K562 (cell line): Measurements from ENCODE around the gene FADS6. TPM values are rescaled to one million over a fixed set of nuclear protein-coding genes. Genes with fewer than 3 reads are reported as not detected.
A peak's percentile ranks its signal among the peaks of the same experiment; 100 is the strongest.

ENCODE experiments used
- ATAC-seq: fragments of 200-7000 bp; cut with Tn5 transposase; 3 replicates; pipeline ENCODE4 v1.9.1; 2020; ENCODE audit warnings: moderate library complexity
- BruUV-seq: library from RNA; stranded (reverse); fragments of 400-500 nt; replicated peaks from 2 replicates; lab custom pipeline; 2021; lab: Mats Ljungman, UMichigan
- CTCF ChIA-PET: fragments of 300-600 bp; formaldehyde crosslinking; extraction: SDS; loops from one replicate; lab custom pipeline; 2021; ENCODE audit warnings: low intra/inter-chr PET ratio; lab: Yijun Ruan, JAX
- POLR2A ChIA-PET: fragments of 300-600, 350-650 bp; sonication (Branson Sonifier 250); formaldehyde crosslinking; extraction: SDS; loops from one replicate; lab custom pipeline; 2021; ENCODE audit warnings: antibody characterized with exemption, inconsistent platforms; lab: Yijun Ruan, JAX
- DNase-seq, 4 experiments: peaks; one replicate each; pipeline versions ENCODE4 v3.0.0 to v3.0.0-alpha.2; 2011 to 2018; ENCODE audit warnings: low spot score in 3 of 4, mixed read lengths in 3 of 4; ENCODE audit errors: extremely low read depth in 1 of 4
- FAIRE-seq: peaks from 2 replicates; lab custom pipeline; 2011; peaks lifted over from hg19 to GRCh38; lab: Jason Lieb, UNC
- H2AFZ ChIP-seq: 2 replicates; pipeline ENCODE4 v1.6.0; 2011; ENCODE audit warnings: low read depth, low read length, control low read depth, inconsistent platforms
- H3K27ac ChIP-seq: fragments of 200-600 bp; 3 replicates; pipeline ENCODE4 v1.8.0; 2011; ENCODE audit warnings: low read depth, mild to moderate bottlenecking, control low read depth, inconsistent platforms, low read length, moderate library complexity, mixed read lengths; ENCODE audit errors: extremely low read depth
- H3K27me3 ChIP-seq, 2 experiments: fragments of 300-600 bp in 1 of 2; 2 replicates in 1 of 2; 3 replicates in 1 of 2; pipeline versions ENCODE4 v1.6.0 to v1.8.0; 2011; ENCODE audit warnings: inconsistent platforms in 2 of 2, low read length in 2 of 2, mild to moderate bottlenecking in 1 of 2, mixed read lengths in 1 of 2, moderate library complexity in 1 of 2; ENCODE audit not compliant: control insufficient read depth in 2 of 2, insufficient read depth in 2 of 2
- H3K36me3 ChIP-seq: fragments of 300-600 bp; 3 replicates; pipeline ENCODE4 v1.8.0; 2011; ENCODE audit warnings: mild to moderate bottlenecking, low read length, inconsistent platforms; ENCODE audit not compliant: control insufficient read depth, insufficient read depth
- H3K4me1 ChIP-seq, 2 experiments: fragments of 200-600 bp in 1 of 2; replicated peaks in 1 of 2; 2 replicates in 1 of 2; 3 replicates in 1 of 2; pipeline versions ENCODE4 v1.5.1 to v1.8.0; 2011; ENCODE audit warnings: inconsistent platforms in 2 of 2, low read length in 2 of 2, mild to moderate bottlenecking in 1 of 2, mixed read lengths in 1 of 2, moderate library complexity in 1 of 2; ENCODE audit not compliant: control insufficient read depth in 2 of 2, insufficient read depth in 2 of 2
- H3K4me2 ChIP-seq: 2 replicates; pipeline ENCODE4 v1.6.1; 2011; ENCODE audit warnings: low read length, control low read depth, inconsistent platforms, mixed read lengths; ENCODE audit not compliant: insufficient read depth
- H3K4me3 ChIP-seq: fragments of 200-600 bp; sonication (generic), shearing (Covaris generic); 2 replicates; pipeline ENCODE4 v1.5.1; 2016; ENCODE audit warnings: control low read depth, inconsistent platforms
- H3K79me2 ChIP-seq: fragments of 200-600 bp; 3 replicates; pipeline ENCODE4 v1.8.0; 2011; ENCODE audit warnings: low read length, inconsistent platforms; ENCODE audit not compliant: control insufficient read depth, insufficient read depth
- H3K9ac ChIP-seq, 2 experiments: 2 replicates each; pipeline versions ENCODE4 v1.6.0 to v1.6.1; 2011; ENCODE audit warnings: low read depth in 2 of 2, low read length in 2 of 2, control low read depth in 1 of 2, inconsistent platforms in 1 of 2, mild to moderate bottlenecking in 1 of 2, mixed read lengths in 1 of 2; ENCODE audit not compliant: insufficient read depth in 1 of 2
- H3K9me1 ChIP-seq: one replicate; pipeline ENCODE4 v1.6.0; 2011; ENCODE audit warnings: inconsistent platforms, mild to moderate bottlenecking, low read length, moderate library complexity; ENCODE audit not compliant: control insufficient read depth, insufficient read depth
- H3K9me3 ChIP-seq: replicated peaks from 2 replicates; pipeline ENCODE4 v1.5.1; 2011; ENCODE audit warnings: low read depth, low read length, inconsistent platforms; ENCODE audit not compliant: control insufficient read depth, insufficient read depth
- H4K20me1 ChIP-seq: replicated peaks from 2 replicates; pipeline ENCODE4 v1.6.1; 2011; ENCODE audit warnings: low read length, inconsistent platforms, mixed read lengths; ENCODE audit not compliant: control insufficient read depth, insufficient read depth
- MEIS2 ChIP-seq: fragments of 450-650 bp; IDR thresholded peaks from 2 replicates; pipeline ENCODE4 v1.6.1; 2014; ENCODE audit warnings: mild to moderate bottlenecking; ENCODE audit not compliant: partially characterized antibody
- SRSF3 ChIP-seq: fragments of 200-400 bp; formaldehyde crosslinking; IDR thresholded peaks from 2 replicates; pipeline ENCODE4 v1.6.1; 2016; ENCODE audit warnings: mild to moderate bottlenecking, low read length, moderate library complexity; ENCODE audit not compliant: insufficient read depth
- WGBS: fragments of 100-300 bp; shearing (Covaris generic); methylation state at CpG from one replicate; pipeline ENCODE4 v1.1.6; 2016; ENCODE audit warnings: low coverage, mixed read lengths; ENCODE audit not compliant: insufficient coverage; ENCODE audit errors: missing lambda C conversion rate; 5-methylcytosine and 5-hydroxymethylcytosine counted together
- in situ Hi-C: fragments of 300-500 bp; cut with MboI; formaldehyde crosslinking; loops from 4 replicates; pipeline ENCODE4 v1.15.0; 2018; ENCODE audit warnings: inconsistent platforms, mixed read lengths
- intact Hi-C: fragments of 100-400 bp; cut with micrococcal nuclease; formaldehyde crosslinking; loops from 2 replicates; pipeline ENCODE4 v1.14.2; 2022
- polyA plus RNA-seq, 8 experiments: library from polyadenylated mRNA; depleted of rRNA in 4 of 8; stranded (reverse) in 5 of 8; unstranded in 3 of 8; fragments of >200 nt; fragmentation: Nextera tagmentation in 2 of 8; fragmentation: Illumina TruSeq in 1 of 8; extraction: Ambion mirVana in 2 of 8; extraction: Trizol in 1 of 8; gene quantifications; 2 replicates each; pipeline versions ENCODE4 v1.2.1 to v1.2.3, GENCODE V29; 2011 to 2014; ENCODE audit warnings: inconsistent platforms in 1 of 8, missing spikeins in 1 of 8
- total RNA-seq, 7 experiments: library from RNA; depleted of rRNA in 6 of 7; stranded (reverse); fragments of >200 nt in 6 of 7; fragmentation: Illumina TruSeq in 2 of 7; extraction: Trizol in 2 of 7; gene quantifications; 2 replicates each; pipeline versions ENCODE4 v1.2.1 to v1.2.3, GENCODE V29; 2011 to 2021; ENCODE audit warnings: low replicate concordance in 1 of 7
- TF ChIP-seq, protein P1 (sequence below): fragments of 450-650 bp; IDR thresholded peaks from 2 replicates; pipeline ENCODE4 v1.6.1; 2016
- TF ChIP-seq, protein P2 (sequence below), 2 experiments: IDR thresholded peaks in 1 of 2; conservative IDR thresholded peaks in 1 of 2; 2 replicates each; pipeline ENCODE4 v1.6.1; 2016; ENCODE audit warnings: low read depth in 2 of 2, mild to moderate bottlenecking in 1 of 2, missing compliant biosample characterization in 1 of 2, missing genetic modification characterization in 1 of 2, moderate library complexity in 1 of 2

Gene FADS6
- total and polyA plus RNA-seq, 9 of the 15 experiments (the other 6 are each of a cell fraction or from before 2014, with no cell fraction given): 0.18 to 0.22 TPM; not detected in 7

DNA sequence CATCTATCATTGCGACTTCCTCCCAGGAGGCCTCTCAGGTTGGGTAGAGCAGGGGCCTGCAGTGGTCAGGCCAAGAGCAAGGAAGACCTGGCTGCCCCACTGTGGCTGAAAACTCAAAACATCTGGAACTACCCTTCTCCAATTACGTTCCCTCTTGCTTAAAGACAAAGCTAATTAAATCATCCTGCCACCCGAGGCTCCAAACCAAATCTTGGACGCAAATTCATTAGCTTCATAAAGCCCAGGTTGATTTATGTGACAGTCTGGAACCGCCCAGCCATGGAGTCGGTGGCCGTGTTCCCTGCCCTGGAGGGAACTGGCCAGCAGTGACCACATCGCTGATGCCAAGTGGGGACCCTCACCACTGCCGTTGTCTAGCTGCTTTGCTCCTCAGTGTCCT is 55.2 kb downstream of the FADS6 start:
- DNase-seq (no peak), ATAC-seq (no peak), FAIRE-seq (no peak)
- H4K20me1 ChIP-seq: peaks cover 10% of the 10 kb centered on the region; the same call in 1 of the 2 replicates
- BruUV-seq: no TSS peak
- H3K9me3 ChIP-seq: no peaks in the 10 kb centered on the region
- no peaks in the 10 kb centered on the region for H3K9me1 ChIP-seq
- H3K27ac ChIP-seq: no peak overlapping the region
- H3K27me3 ChIP-seq: no peaks in the 10 kb centered on the region
- H3K9ac ChIP-seq: peak overlapping the region in 1 of 2 experiments; percentile 33; a peak in 1 of 4 replicates
- H3K4me1 ChIP-seq: peaks cover 11 to 41% of the 10 kb centered on the region in 2 experiments; a peak in 4 of 5 replicates
- CTCF ChIA-PET: no interaction called here
- no peaks in the 10 kb centered on the region for H3K79me2 ChIP-seq
- intact Hi-C loops (no loop called here), in situ Hi-C loops (no loop called here)
- H3K4me3 ChIP-seq: no peak overlapping the region
- POLR2A ChIA-PET: interaction anchor here (0.6 to 1.4 kb wide), 4 partner anchors 13 to 465 kb away, joined by 3 to 5 read pairs (median 3); no protein-coding TSS in a partner anchor
- no peaks in the 10 kb centered on the region for H3K36me3 ChIP-seq
- TF ChIP-seq SRSF3: no peak
- TF ChIP-seq, protein P1, sequence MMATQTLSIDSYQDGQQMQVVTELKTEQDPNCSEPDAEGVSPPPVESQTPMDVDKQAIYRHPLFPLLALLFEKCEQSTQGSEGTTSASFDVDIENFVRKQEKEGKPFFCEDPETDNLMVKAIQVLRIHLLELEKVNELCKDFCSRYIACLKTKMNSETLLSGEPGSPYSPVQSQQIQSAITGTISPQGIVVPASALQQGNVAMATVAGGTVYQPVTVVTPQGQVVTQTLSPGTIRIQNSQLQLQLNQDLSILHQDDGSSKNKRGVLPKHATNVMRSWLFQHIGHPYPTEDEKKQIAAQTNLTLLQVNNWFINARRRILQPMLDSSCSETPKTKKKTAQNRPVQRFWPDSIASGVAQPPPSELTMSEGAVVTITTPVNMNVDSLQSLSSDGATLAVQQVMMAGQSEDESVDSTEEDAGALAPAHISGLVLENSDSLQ: peak; percentile 40; the same call in 1 of the 2 replicates
- TF ChIP-seq, protein P2, sequence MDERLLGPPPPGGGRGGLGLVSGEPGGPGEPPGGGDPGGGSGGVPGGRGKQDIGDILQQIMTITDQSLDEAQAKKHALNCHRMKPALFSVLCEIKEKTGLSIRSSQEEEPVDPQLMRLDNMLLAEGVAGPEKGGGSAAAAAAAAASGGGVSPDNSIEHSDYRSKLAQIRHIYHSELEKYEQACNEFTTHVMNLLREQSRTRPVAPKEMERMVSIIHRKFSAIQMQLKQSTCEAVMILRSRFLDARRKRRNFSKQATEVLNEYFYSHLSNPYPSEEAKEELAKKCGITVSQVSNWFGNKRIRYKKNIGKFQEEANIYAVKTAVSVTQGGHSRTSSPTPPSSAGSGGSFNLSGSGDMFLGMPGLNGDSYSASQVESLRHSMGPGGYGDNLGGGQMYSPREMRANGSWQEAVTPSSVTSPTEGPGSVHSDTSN (CRISPR knock-in tag; IDR thresholded peaks at IDR 0.05; ENCODE audit: low read depth): no peak
- TF ChIP-seq, protein P2 (tag; conservative IDR thresholded peaks at IDR 0.05; ENCODE audit: low read depth): peak; percentile 42; the same call in 1 of the 2 replicates
- TF ChIP-seq MEIS2: peak; percentile 74
- WGBS: 46% methylated on average over 9 of the region's 9 CpGs
- H3K4me2 ChIP-seq: no peak overlapping the region
- no peak overlapping the region for H2AFZ ChIP-seq
